Gastrocnemius medialis (tissue), 4 donors: ENCODE data around the gene MAP3K6. TPM values are rescaled to one million over a fixed set of nuclear protein-coding genes. Genes with fewer than 3 reads are reported as not detected.

ENCODE experiments used
- ATAC-seq, 2 donors: fragments of 150-250 bp; one replicate each; pipeline ENCODE4 v1.9.1; 2016
- DNase-seq, 2 donors: peaks; one replicate each; pipeline ENCODE4 v3.0.0-alpha.2; 2019
- H3K27ac ChIP-seq, 4 donors: fragments of 200-600 bp; sonication (generic); 1 replicate in 1 of 4; 2 replicates in 3 of 4; pipeline ENCODE4 v1.5.1; 2016 to 2018; ENCODE audit warnings: mild to moderate bottlenecking in 2 of 4, moderate library complexity in 1 of 4
- H3K27me3 ChIP-seq, 3 donors: fragments of 200-600 bp; sonication (generic) in 2 of 3; 1 replicate in 1 of 3; 2 replicates in 2 of 3; pipeline versions ENCODE4 v1.5.1 to v1.6.0; 2016 to 2019; ENCODE audit warnings: mild to moderate bottlenecking in 1 of 3, moderate library complexity in 1 of 3
- H3K36me3 ChIP-seq, 2 donors: fragments of 200-600 bp; sonication (generic) in 1 of 2; one replicate each; pipeline ENCODE4 v1.5.1; 2017 to 2018
- H3K4me1 ChIP-seq, 2 donors: fragments of 200-600 bp; sonication (generic) in 1 of 2; one replicate each; pipeline ENCODE4 v1.5.1; 2016 to 2017; ENCODE audit warnings: mild to moderate bottlenecking in 2 of 2
- H3K4me3 ChIP-seq, 4 donors: fragments of 200-600 bp; sonication (generic) in 3 of 4; 1 replicate in 1 of 4; 2 replicates in 3 of 4; pipeline ENCODE4 v1.5.1; 2016 to 2019; ENCODE audit warnings: mild to moderate bottlenecking in 2 of 4
- H3K9me3 ChIP-seq, 3 donors: fragments of 200-600 bp; sonication (generic) in 2 of 3; 1 replicate in 1 of 3; 2 replicates in 2 of 3; pipeline ENCODE4 v1.5.1; 2016 to 2019
- POLR2A ChIP-seq, 2 donors: fragments of 450-650 bp; IDR thresholded peaks; one replicate each; pipeline ENCODE4 v1.6.1; 2017; ENCODE audit warnings: antibody characterized with exemption in 2 of 2, mild to moderate bottlenecking in 2 of 2, moderate library complexity in 2 of 2
- in situ Hi-C, 4 donors: fragments of 200-750 bp; cut with MboI; loops; one replicate each; pipeline versions ENCODE4 v1.15.0 to v1.8.0; 2017; ENCODE audit warnings: low sequenced_read_pairs in 4 of 4
- intact Hi-C: fragments of 100-400 bp; cut with DNase I; formaldehyde crosslinking; loops from one replicate; pipeline ENCODE4 v1.15.1; 2023; ENCODE audit warnings: low total_unique reads
- total RNA-seq, 4 donors: library from RNA; depleted of rRNA; stranded (reverse); fragments of >200 nt; gene quantifications; one replicate each; pipeline versions ENCODE4 v1.1.0 to v1.2.3, GENCODE V29; 2016
- TF ChIP-seq, protein P1 (sequence below), 5 experiments: fragments of 450-650 bp in 3 of 5; fragments of 200-600 bp in 2 of 5; sonication (generic) in 2 of 5; IDR thresholded peaks in 4 of 5; conservative IDR thresholded peaks in 1 of 5; 1 replicate in 4 of 5; 2 replicates in 1 of 5; pipeline ENCODE4 v1.5.1; 2016 to 2019; ENCODE audit warnings: antibody characterized with exemption in 5 of 5, mild to moderate bottlenecking in 3 of 5, moderate library complexity in 3 of 5

MAP3K6 gene
- total RNA-seq, 4 donors from 2014 or later, result 16.5 to 29.1 (median 18.4) TPM

GRCh38 chr1:27355683-27356082, 11.1 kb downstream of the MAP3K6 start:
- Histone ChIP-seq H3K36me3 (peaks cover 0 to 40% of the 10 kb centered on the region in 2 donors), H3K27me3 (peaks cover 3 to 11% (median 10%) of the 10 kb centered on the region in 3 donors), H3K27ac (no peak overlapping the region), H3K9me3 (no peaks in the 10 kb centered on the region), H3K4me1 (peaks cover 4 to 8% of the 10 kb centered on the region in 2 donors), H3K4me3 (no peak overlapping the region)
- no peak for ATAC-seq
- TF ChIP-seq POLR2A (IDR thresholded peaks at IDR 0.05), result no peak
- TF ChIP-seq, protein P1, sequence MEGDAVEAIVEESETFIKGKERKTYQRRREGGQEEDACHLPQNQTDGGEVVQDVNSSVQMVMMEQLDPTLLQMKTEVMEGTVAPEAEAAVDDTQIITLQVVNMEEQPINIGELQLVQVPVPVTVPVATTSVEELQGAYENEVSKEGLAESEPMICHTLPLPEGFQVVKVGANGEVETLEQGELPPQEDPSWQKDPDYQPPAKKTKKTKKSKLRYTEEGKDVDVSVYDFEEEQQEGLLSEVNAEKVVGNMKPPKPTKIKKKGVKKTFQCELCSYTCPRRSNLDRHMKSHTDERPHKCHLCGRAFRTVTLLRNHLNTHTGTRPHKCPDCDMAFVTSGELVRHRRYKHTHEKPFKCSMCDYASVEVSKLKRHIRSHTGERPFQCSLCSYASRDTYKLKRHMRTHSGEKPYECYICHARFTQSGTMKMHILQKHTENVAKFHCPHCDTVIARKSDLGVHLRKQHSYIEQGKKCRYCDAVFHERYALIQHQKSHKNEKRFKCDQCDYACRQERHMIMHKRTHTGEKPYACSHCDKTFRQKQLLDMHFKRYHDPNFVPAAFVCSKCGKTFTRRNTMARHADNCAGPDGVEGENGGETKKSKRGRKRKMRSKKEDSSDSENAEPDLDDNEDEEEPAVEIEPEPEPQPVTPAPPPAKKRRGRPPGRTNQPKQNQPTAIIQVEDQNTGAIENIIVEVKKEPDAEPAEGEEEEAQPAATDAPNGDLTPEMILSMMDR (IDR thresholded peaks at IDR 0.05 in 4 of 5, conservative IDR thresholded peaks at IDR 0.05 in 1 of 5), result no peak
- DNase-seq, result no peak
- in situ Hi-C loops, result loop anchor here in 2 of 4 donors (5.0 kb wide), 1 partner anchor 37 kb away; the partner anchor contains the start of gene GPR3 (in 2 of the 2)
- intact Hi-C loops, result no loop called here

- DNase-seq, result no peak
- H3K27ac ChIP-seq, result no peak overlapping the region
- no peaks in the 10 kb centered on the region for H3K9me3 ChIP-seq
- no peak for ATAC-seq
- H3K27me3 ChIP-seq, result peaks cover 21 to 30% (median 28%) of the 10 kb centered on the region in 3 donors
- intact Hi-C loops (no loop called here), in situ Hi-C loops (no loop called here)
- no peak overlapping the region for H3K4me3 ChIP-seq
- H3K36me3 ChIP-seq, result peaks cover 0 to 40% of the 10 kb centered on the region in 2 donors
- no peak for TF ChIP-seq POLR2A (IDR thresholded peaks at IDR 0.05)
- TF ChIP-seq, protein P1 (IDR thresholded peaks at IDR 0.05 in 4 of 5, conservative IDR thresholded peaks at IDR 0.05 in 1 of 5), result no peak
- H3K4me1 ChIP-seq, result peaks cover 4 to 22% of the 10 kb centered on the region in 2 donors
These were observed 13.1 kb downstream of the MAP3K6 start for GRCh38 chr1:27353629-27354028.

DNA sequence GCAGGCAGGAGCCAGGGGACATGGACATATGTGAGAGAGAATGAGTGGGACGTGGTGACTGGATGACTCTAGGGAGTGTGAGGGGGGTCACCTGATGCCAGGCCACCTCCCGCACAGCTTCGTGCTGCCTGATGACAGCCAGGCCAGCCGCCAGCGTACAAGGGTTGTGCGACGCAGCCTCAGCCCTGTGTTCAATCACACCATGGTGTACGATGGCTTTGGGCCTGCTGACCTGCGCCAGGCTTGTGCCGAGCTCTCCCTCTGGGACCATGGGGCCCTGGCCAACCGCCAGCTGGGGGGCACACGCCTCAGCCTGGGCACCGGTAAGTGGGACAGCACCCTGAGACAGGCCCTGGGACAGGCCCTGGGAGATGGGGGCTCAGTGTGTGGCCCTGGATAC, 13.6 kb downstream of the MAP3K6 start:
- TF ChIP-seq, protein P1 (IDR thresholded peaks at IDR 0.05 in 4 of 5, conservative IDR thresholded peaks at IDR 0.05 in 1 of 5), result no peak
- no peak for TF ChIP-seq POLR2A (IDR thresholded peaks at IDR 0.05)
- in situ Hi-C loops, result no loop called here
- Histone ChIP-seq H3K9me3 (no peaks in the 10 kb centered on the region), H3K27me3 (peaks cover 24 to 32% (median 30%) of the 10 kb centered on the region in 3 donors), H3K4me1 (peaks cover 4 to 22% of the 10 kb centered on the region in 2 donors), H3K4me3 (no peak overlapping the region), H3K36me3 (peaks cover 0 to 38% of the 10 kb centered on the region in 2 donors), H3K27ac (no peak overlapping the region)
- ATAC-seq (no peak), DNase-seq (no peak)
- intact Hi-C loops, result no loop called here

DNA sequence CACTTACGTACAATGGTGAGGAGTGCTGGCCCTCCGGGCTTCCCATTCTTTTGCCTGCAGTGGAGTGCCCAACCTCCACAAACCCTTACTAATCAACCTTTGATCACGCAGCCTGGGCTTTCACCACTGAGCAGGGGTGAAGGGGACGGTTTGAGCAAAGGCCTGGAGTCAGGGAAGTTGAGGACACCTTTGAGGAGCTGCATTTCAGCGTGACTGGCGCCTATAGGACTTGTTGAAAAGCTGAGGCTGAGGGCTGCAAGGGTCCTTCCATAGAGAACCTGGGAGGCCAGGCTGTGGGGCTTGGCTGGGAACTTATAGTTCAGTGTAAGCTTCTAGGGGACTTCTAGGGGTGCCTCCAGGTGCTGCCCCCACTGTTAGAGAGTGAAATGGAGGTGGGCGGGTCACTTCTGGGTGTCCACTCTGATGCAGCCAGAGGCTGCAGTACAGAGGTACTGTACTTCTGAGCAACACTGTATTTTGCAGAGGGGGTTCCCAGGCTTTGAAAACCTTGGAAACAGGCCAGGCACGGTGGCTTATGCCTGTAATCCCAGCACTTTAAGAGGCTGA, 15.1 kb downstream of the MAP3K6 start:
- TF ChIP-seq, protein P1 (IDR thresholded peaks at IDR 0.05 in 4 of 5, conservative IDR thresholded peaks at IDR 0.05 in 1 of 5), result no peak
- no peak for TF ChIP-seq POLR2A (IDR thresholded peaks at IDR 0.05)
- Histone ChIP-seq H3K36me3 (peaks cover 0 to 28% of the 10 kb centered on the region in 2 donors), H3K9me3 (no peaks in the 10 kb centered on the region), H3K27me3 (peaks cover 27 to 38% (median 30%) of the 10 kb centered on the region in 3 donors), H3K4me1 (peaks cover 4 to 22% of the 10 kb centered on the region in 2 donors), H3K4me3 (no peak overlapping the region), H3K27ac (no peak overlapping the region)
- DNase-seq (no peak), ATAC-seq (no peak)
- in situ Hi-C loops (no loop called here), intact Hi-C loops (no loop called here)
